GM21528 (cell line): Measurements from ENCODE around the gene ENPP1.
"Not testable (repeated sequence)": the region's sequence is repeated elsewhere in the genome, so short reads cannot be mapped to it uniquely, and the experiment has no call there.

Experiments
- ATAC-seq: cut with Tn5 transposase; IDR thresholded peaks from one replicate; pipeline ENCODE4 v1.9.1; 2021; ENCODE audit warnings: mild to moderate bottlenecking, moderate library complexity; ENCODE audit not compliant: unreplicated experiment, low FRiP score

Gene ENPP1

GRCh38 chr6:131825946-131826345 is 18.1 kb downstream of the ENPP1 start:
- ATAC-seq: no peak

GRCh38 chr6:131828080-131828479 is 20.3 kb downstream of the ENPP1 start:
- ATAC-seq: no peak

GRCh38 chr6:131828951-131829350 is 21.1 kb downstream of the ENPP1 start:
- ATAC-seq: no peak

- no peak for ATAC-seq
Observed at GRCh38 chr6:131831392-131831791, 23.6 kb downstream of the ENPP1 start.

- no peak for ATAC-seq
Observed at GRCh38 chr6:131831886-131832285, 24.1 kb downstream of the ENPP1 start.

GRCh38 chr6:131832363-131832762 is 24.5 kb downstream of the ENPP1 start:
- ATAC-seq: no peak

- no peak for ATAC-seq
Observed at GRCh38 chr6:131838051-131838450, 30.2 kb downstream of the ENPP1 start.

GRCh38 chr6:131839388-131839787 is 31.6 kb downstream of the ENPP1 start:
- no peak for ATAC-seq

GRCh38 chr6:131840441-131840840 is 32.6 kb downstream of the ENPP1 start:
- no peak for ATAC-seq

- no peak for ATAC-seq
Observed at GRCh38 chr6:131840936-131841583, 33.2 kb downstream of the ENPP1 start.

- ATAC-seq: no peak
Observed at GRCh38 chr6:131843768-131844167, 35.9 kb downstream of the ENPP1 start.

GRCh38 chr6:131844243-131844841 is 36.5 kb downstream of the ENPP1 start:
- no peak for ATAC-seq

GRCh38 chr6:131846023-131846663 is 38.3 kb downstream of the ENPP1 start:
- no peak for ATAC-seq

- ATAC-seq: no peak
Observed at GRCh38 chr6:131846905-131847304, 39.1 kb downstream of the ENPP1 start.

GRCh38 chr6:131849799-131850198 is 42.0 kb downstream of the ENPP1 start:
- no peak for ATAC-seq

GRCh38 chr6:131851049-131851769 is 43.4 kb downstream of the ENPP1 start:
- ATAC-seq: no peak

GRCh38 chr6:131852200-131852599 is 44.4 kb downstream of the ENPP1 start:
- ATAC-seq: no peak

GRCh38 chr6:131854803-131855202 is 47.0 kb downstream of the ENPP1 start:
- no peak for ATAC-seq

- ATAC-seq: no peak
Observed at GRCh38 chr6:131858765-131859415, 51.1 kb downstream of the ENPP1 start.

GRCh38 chr6:131859658-131860057 is 51.8 kb downstream of the ENPP1 start:
- ATAC-seq: not testable (repeated sequence)

- no peak for ATAC-seq
Observed at GRCh38 chr6:131861381-131861780, 53.6 kb downstream of the ENPP1 start.
